ENCODE results near the gene GON4L.

GRCh38 chr1:155864393-155864792 is 7.4 kb upstream of the GON4L start:
- TF ChIP-seq CTCF (IDR thresholded peaks at IDR 0.05): no peak
- no peak for TF ChIP-seq POLR2A (IDR thresholded peaks at IDR 0.05)
